GM21737 (cell line): Measurements from ENCODE around the gene XPO6.
A peak's percentile ranks its signal among the peaks of the same experiment; 100 is the strongest.
"Not testable (repeated sequence)": the region's sequence is repeated elsewhere in the genome, so short reads cannot be mapped to it uniquely, and the experiment has no call there.

Experiments used
- ATAC-seq: cut with Tn5 transposase; IDR thresholded peaks from one replicate; pipeline ENCODE4 v1.9.1; 2021; ENCODE audit warnings: mild to moderate bottlenecking, moderate library complexity; ENCODE audit not compliant: unreplicated experiment

The XPO6 gene

DNA sequence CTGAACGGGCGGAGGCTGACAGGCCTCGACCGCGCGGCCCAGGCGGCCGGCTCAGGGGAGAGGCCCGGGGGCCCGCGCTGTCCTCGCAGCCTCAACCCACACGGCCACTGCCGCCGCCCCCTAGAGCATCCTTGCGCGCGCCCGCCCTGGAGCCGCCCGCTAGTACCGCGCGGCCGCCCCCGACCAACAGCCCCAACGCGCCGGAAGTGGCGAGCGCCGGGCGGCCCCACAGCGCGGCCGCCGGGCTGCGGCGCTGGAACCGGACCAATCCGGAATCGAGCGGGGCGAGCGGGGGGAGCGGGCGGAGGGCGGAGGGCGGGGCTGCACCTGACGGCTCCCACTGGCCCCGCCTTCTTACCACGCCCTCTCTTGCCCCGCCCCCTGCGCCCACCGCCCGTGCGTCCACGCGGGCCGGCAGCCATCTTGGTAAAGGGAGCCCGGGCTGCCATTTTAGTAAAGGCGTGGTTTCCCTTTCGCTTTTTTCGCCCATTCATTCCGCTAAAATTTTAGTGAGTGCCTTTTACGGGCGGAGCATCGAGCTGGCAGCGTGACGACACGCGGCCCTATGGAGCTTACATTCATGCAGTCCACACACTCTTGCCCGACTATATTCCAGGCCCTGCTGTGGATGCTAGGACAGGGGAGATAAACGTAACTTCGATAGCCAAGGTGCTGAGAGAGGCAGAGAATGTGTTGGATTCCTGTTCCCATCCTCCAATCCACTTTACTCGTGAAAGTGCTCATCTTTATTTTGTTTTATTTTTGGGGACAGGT is at the start of gene XPO6:
Gene XPO6, minus strand, starts transcription at position 208 of the 774 bp plus-strand sequence. CDS start 597 bp downstream, outside the sequence.
- peak; percentile 73 for ATAC-seq

DNA sequence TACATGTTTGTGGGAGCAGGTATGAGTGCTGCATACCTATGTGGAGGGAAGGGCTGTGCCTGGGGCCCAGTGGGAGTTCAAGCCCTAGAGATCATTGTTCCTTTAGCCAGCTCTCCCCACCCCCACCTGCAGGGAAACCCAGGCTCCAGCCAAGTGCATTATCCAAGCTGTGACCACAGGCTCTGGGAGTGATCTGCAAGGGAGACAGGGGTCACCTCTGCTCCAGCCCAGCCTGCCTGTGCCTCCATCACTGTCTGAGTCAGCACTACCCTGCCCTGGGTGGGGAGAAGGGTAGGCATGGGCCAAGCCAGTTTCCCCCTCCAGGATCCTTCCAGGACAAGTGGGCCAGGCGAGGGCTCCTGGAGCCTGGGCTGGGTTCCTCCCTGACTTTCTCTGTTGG is 48.4 kb upstream of the XPO6 start:
- ATAC-seq: no peak

DNA sequence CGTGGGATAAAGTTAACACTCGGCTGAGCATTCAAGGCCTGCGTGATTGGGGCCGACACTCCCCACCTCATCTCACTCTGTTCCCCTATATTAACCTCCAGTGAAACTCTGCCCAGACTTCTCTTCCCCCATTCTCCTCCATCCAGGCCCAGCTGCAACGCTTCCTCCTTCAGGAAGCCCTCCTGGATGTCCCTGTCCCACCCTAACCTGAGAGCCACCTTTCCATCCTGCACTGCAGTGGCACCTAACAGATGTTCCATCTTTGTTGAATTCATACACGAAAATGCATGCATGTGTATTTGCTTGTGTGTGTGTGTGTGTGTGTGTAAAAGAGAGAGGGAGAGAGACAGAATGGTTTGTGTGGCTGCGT is 48.0 kb upstream of the XPO6 start:
- no peak for ATAC-seq

DNA sequence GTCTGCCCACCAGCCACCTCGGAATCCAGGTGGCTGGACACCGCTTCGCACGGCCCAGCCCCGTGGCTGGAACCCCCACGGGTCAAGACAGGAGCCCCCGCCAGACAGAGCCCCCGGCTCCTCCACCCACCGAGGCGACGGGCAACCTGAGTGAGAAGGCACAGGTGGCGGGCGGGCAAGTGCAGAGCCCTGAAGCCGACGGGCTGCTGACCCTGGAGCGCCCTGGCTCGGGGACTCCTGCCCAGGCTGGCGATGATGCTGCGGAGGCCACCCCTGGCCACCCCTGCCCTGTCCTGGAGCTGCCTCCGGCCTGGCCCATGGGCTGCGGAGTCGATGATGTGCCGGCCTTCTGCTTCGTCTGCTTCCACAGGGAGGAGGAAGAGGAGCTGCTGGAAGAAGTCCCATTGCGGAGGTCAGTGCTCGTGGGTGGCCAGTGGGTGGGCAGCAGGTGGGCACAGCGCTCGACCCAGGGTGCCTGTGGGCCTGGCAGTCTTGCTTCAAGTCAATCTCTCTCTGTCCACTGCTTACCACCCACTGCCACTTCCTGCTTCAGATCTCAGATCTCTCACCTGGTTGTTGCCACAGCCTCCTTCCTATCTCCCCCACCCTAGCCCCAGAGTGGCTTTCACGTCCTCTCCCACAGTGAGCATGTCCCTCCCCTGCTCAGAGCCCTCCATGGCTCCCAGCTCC is 47.5 kb upstream of the XPO6 start:
- no peak for ATAC-seq

DNA sequence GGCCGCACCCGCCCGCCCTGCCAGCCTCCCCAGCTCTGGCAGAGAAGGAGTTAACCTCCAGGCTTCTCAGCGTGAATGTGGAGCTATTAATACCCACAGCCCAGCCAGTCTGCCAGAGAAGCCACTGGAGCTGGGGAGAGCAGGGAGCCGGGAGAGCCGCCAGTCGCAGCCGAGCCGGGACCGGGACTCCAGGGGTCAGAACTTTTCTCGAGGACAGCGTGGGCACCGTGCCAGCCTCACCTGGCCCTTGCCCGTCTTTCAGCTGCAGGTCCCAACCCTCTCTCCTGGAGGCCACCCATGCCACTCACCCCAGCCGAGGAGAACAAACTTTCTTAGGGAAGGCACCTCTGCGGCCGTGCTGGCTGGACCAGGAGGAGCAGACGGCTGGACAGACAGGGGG is 46.8 kb upstream of the XPO6 start:
- ATAC-seq: no peak

DNA sequence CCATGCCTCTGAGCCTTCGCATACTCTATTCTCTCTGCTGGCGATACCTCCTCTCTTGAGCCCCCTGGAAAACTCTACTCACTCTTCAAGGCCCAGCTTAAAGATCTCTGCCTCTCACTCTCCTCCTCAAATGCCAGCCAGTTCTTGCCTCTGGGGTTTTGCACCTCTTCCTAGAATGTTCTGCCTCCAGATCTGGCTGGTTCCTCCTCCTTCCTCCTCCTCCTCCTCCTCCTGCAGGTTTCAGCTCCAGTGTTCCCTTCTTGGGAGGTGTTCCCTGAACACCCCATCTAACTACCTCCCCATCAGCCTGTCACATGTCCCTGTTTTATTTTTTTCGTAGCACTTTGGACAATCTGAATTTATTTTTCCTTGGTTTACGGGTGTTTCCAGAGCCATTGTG is 45.5 kb upstream of the XPO6 start:
- ATAC-seq: no peak

- ATAC-seq: no peak
Measured at GRCh38 chr16:28255838-28256237, 44.1 kb upstream of the XPO6 start.

DNA sequence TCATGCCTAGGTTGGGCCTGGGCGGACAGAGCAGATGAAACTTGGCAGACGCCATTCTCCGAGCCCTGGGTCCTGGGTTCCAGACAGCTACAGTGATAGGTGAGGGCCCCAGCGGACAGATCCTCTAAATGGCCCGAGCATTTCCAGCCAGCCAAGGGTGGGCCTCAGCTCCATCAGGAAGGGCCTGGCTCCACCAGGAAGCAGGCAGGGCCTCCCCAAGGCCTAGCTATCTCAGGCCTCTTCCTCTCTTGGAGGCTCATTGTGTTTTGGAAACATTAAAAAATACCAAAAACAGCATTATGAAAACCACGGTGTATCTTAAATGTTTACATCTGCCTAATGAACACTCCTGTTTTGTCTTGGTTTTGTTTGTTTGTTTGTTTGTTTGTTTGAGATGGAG is 42.4 kb upstream of the XPO6 start:
- no peak for ATAC-seq

DNA sequence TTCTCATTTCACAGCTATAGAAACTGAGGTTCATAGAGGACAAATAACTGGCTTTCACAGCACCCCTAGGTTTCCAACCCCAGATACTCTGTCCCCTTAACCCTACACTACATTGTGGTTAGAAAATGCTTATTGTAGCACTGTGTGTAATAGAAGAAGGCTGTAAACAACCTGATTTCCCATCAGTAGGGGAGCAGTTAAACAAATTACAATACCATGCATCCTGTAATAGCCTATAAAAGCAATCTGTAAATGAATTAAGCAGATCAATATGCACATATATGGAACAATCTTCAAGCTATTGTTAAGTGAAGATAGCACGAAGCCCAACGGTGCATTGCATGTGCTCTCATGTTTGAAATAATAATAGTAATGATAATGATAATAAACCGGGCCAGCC is 39.2 kb upstream of the XPO6 start:
- no peak for ATAC-seq

GRCh38 chr16:28249483-28249882 is 37.7 kb upstream of the XPO6 start:
- not testable (repeated sequence) for ATAC-seq

DNA sequence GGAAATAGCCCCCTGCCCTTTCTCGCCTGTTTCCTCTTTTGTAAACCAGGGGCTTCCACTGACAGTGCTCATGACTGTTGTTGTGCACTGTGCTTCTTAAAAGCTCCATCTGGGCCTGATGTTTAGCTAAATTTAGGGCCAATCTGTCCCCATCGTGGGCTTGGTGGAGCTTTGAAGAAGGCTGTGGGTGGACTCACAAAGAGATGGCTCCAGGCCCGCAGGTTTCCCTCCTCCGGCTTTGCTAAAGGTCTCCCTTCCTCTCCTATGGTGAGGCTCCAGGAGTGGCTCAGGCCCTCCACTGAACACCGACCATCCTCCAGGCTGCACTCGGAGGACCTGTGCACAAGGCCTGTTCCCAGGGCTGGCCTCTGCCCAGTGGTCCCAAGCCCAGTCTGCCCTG is 30.2 kb upstream of the XPO6 start:
- ATAC-seq: no peak

- ATAC-seq: no peak
Measured at GRCh38 chr16:28237754-28238357, 26.1 kb upstream of the XPO6 start.

- ATAC-seq: no peak
Measured at GRCh38 chr16:28231763-28232162, 20.0 kb upstream of the XPO6 start.

DNA sequence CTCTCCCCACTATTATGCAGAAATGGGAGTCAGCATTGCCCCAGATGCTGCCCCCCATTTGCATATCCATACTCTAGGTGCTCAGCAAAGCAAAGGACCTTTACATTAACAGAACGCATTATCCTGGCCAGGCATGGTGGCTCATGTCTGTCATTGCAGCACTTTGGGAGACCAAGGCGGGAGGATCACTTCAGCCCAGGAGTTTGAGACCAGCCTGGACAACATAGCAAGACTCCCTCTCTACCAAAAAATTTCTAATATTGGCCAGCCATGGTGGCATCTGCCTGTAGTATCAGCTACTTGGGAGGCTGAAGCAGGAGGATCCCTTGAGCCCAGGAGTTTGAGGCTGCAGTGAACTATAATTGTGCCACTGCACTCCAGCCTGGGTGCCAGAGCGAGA is 12.1 kb upstream of the XPO6 start:
- ATAC-seq: not testable (repeated sequence)

GRCh38 chr16:28219777-28220176 is 8.0 kb upstream of the XPO6 start:
- not testable (repeated sequence) for ATAC-seq

DNA sequence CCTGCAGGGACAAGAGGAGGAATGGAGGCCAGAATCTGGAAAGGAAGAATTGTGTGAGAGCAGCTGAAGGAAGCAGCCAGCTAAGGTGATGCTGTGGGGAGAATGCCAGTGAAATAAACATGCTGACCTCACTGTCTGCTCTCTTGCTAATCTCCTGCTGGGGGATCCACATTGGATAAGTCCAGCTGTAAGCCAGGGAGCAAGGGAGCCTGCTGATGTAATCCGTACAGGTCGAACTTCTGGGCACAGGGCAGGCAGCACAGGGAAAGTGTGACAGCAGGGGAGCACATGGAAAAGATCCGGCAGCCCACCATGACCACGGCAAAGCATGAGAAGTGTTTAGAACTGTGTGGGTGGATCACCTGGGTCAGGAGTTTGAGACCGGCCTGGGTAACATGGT is 7.5 kb upstream of the XPO6 start:
- ATAC-seq: no peak

DNA sequence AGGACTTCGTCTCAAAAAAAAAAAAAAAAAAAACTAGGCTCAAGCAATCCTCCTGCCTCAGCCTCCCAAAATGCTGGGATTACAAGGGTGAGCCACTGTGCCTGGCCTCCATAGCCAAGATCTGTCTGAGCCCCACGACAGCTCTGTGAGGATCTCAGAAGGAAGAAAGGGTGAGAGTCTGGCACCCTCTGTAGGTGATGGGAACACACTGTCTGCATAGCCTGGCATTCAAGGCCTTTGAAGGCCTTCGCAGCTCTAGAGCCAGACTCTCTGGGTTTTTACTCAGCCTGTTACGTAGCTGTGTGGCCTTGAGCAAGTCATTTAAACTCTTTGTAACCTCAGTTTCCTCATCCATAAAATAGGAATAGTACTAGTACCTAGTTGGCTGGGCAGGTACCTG is 6.3 kb upstream of the XPO6 start:
- ATAC-seq: peak; percentile 56

- no peak for ATAC-seq
Measured at GRCh38 chr16:28217326-28217725, 5.6 kb upstream of the XPO6 start.

DNA sequence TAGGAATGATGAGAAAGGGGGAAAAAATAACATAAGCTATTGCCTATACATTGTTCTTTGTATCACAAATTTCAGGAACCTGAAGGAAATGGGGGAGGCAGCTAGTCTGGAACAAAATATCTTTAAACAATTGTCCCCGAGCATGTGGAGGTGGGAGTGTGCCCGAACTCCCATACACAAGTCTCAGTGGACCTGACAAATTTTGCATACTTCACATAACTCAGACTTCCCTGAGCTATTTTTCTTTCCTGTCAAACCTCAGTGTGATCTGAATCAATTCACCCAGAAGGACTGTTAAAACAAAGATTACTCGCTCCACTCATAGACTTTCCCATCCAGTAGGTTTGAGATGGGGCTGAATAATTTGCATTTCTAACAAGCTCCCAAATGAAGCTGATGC is 1.6 kb upstream of the XPO6 start:
- no peak for ATAC-seq

DNA sequence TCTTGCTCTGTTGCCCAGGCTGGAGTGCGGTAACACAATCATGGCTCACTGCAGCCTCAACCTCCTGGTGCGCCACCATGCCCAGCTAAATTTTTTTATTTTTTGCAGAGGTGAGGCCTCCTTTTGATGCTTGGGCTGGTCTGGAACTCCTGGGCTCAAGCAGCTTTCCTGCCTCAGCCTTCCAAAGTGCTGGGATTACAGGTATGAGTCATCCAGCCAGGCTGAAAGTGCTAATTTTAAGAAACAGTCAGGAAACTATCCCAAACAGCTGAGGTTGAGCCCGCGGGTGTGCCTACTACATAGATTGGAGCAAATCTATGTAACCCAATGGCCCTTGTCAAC is 738 bp upstream of the XPO6 start:
- ATAC-seq: no peak

DNA sequence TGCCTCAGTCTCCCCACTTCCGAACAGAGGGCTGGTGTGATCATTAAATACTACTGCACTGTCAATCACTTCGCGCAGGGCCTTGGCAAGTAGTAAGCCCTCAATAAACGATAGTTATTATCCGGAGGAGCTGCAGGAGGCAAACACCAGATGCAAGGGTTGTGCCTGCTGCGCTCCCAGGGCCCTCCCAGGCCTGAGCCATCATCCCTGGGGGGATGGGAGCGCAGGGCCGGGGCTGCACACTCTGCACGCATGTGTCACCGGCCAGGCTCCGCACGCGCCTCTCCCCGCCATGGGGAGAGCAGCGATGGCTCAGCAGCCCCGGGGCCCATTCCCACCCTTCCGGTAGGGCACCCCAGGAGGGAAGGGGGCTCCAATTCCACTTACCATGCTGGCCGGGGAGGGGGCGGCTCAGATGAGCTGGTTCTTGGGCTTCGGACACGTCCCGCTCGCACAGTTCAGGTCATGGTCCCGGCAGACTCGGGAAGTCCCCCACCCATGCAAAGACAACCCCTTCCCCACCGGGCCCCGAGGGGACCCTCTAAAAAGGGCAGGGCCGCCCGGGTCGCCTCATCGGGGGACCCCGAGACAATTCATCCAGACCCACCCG is 681 bp downstream of the XPO6 start:
- peak; percentile 32 for ATAC-seq

- ATAC-seq: no peak
Measured at GRCh38 chr16:28210264-28210663, 1.5 kb downstream of the XPO6 start.
